WTC11 (cell line): ENCODE data around the gene GRM4.

Experiments
- ATF1 ChIP-seq: sonication (generic); formaldehyde crosslinking; IDR thresholded peaks from 2 replicates; pipeline ENCODE4 v1.8.1; 2023; ENCODE audit warnings: mild to moderate bottlenecking, moderate library complexity, missing genetic modification reagents
- CREM ChIP-seq: sonication (generic); formaldehyde crosslinking; IDR thresholded peaks from 2 replicates; pipeline ENCODE4 v1.8.1; 2022; ENCODE audit warnings: mild to moderate bottlenecking, missing genetic modification reagents, moderate library complexity
- RELA ChIP-seq: sonication (generic); formaldehyde crosslinking; IDR thresholded peaks from 2 replicates; pipeline ENCODE4 v1.8.1; 2022; ENCODE audit warnings: missing genetic modification reagents, mild to moderate bottlenecking, borderline replicate concordance
- ZBTB21 ChIP-seq: sonication (generic); formaldehyde crosslinking; IDR thresholded peaks from 2 replicates; pipeline ENCODE4 v1.8.1; 2023; ENCODE audit warnings: mild to moderate bottlenecking, missing genetic modification reagents, borderline replicate concordance
- TF ChIP-seq, protein P1 (sequence below): fragments of 200-600 bp; IDR thresholded peaks from 2 replicates; pipeline ENCODE4 v1.8.0; 2022; ENCODE audit warnings: antibody characterized with exemption
- TF ChIP-seq, protein P2 (sequence below): sonication (generic); formaldehyde crosslinking; conservative IDR thresholded peaks from 2 replicates; pipeline ENCODE4 v1.8.1; 2022; ENCODE audit warnings: mild to moderate bottlenecking, missing genetic modification reagents
- TF ChIP-seq, protein P3 (sequence below): sonication (generic); formaldehyde crosslinking; IDR thresholded peaks from 2 replicates; pipeline ENCODE4 v1.8.1; 2022; ENCODE audit warnings: low read depth, mild to moderate bottlenecking, moderate library complexity, missing genetic modification reagents, borderline replicate concordance

- TF ChIP-seq, protein P1, sequence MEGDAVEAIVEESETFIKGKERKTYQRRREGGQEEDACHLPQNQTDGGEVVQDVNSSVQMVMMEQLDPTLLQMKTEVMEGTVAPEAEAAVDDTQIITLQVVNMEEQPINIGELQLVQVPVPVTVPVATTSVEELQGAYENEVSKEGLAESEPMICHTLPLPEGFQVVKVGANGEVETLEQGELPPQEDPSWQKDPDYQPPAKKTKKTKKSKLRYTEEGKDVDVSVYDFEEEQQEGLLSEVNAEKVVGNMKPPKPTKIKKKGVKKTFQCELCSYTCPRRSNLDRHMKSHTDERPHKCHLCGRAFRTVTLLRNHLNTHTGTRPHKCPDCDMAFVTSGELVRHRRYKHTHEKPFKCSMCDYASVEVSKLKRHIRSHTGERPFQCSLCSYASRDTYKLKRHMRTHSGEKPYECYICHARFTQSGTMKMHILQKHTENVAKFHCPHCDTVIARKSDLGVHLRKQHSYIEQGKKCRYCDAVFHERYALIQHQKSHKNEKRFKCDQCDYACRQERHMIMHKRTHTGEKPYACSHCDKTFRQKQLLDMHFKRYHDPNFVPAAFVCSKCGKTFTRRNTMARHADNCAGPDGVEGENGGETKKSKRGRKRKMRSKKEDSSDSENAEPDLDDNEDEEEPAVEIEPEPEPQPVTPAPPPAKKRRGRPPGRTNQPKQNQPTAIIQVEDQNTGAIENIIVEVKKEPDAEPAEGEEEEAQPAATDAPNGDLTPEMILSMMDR: no peak
- TF ChIP-seq, protein P2, sequence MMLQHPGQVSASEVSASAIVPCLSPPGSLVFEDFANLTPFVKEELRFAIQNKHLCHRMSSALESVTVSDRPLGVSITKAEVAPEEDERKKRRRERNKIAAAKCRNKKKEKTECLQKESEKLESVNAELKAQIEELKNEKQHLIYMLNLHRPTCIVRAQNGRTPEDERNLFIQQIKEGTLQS (CRISPR knock-in tag): no peak
- TF ChIP-seq, protein P3, sequence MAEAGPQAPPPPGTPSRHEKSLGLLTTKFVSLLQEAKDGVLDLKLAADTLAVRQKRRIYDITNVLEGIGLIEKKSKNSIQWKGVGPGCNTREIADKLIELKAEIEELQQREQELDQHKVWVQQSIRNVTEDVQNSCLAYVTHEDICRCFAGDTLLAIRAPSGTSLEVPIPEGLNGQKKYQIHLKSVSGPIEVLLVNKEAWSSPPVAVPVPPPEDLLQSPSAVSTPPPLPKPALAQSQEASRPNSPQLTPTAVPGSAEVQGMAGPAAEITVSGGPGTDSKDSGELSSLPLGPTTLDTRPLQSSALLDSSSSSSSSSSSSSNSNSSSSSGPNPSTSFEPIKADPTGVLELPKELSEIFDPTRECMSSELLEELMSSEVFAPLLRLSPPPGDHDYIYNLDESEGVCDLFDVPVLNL (CRISPR knock-in tag): no peak
- no peak for TF ChIP-seq RELA (CRISPR knock-in tag)
- TF ChIP-seq ATF1 (CRISPR knock-in tag): no peak
- TF ChIP-seq CREM (CRISPR knock-in tag): no peak
- no peak for TF ChIP-seq ZBTB21 (CRISPR knock-in tag)
Observed at GRCh38 chr6:34106900-34107299, 39.0 kb downstream of the GRM4 start.
